C4-2B (cell line): ENCODE results near the gene SPRY2.

Source experiments
- H3K27ac ChIP-seq: fragments of 450-650 bp; 2 replicates; pipeline ENCODE4 v1.5.1; 2017
- CTCF ChIP-seq: fragments of 450-650 bp; conservative IDR thresholded peaks from 2 replicates; pipeline ENCODE4 v1.5.1; 2017; ENCODE audit warnings: mild to moderate bottlenecking
- ZFX ChIP-seq: fragments of 450-650 bp; IDR thresholded peaks from 2 replicates; pipeline ENCODE4 v1.6.1; 2017

SPRY2 gene

GRCh38 chr13:80379245-80379644, 38.3 kb upstream of the SPRY2 start:
- H3K27ac ChIP-seq, result no peak overlapping the region
- no peak for TF ChIP-seq ZFX
- TF ChIP-seq CTCF, result no peak

- TF ChIP-seq CTCF (no peak), ZFX (no peak)
- no peak overlapping the region for H3K27ac ChIP-seq
Measured at GRCh38 chr13:80376554-80376953, 35.6 kb upstream of the SPRY2 start.

- TF ChIP-seq ZFX, result no peak
- no peak for TF ChIP-seq CTCF
- no peak overlapping the region for H3K27ac ChIP-seq
Measured at GRCh38 chr13:80374901-80375300, 34.0 kb upstream of the SPRY2 start.

GRCh38 chr13:80374444-80374843, 33.5 kb upstream of the SPRY2 start:
- H3K27ac ChIP-seq, result no peak overlapping the region
- no peak for TF ChIP-seq CTCF

GRCh38 chr13:80371840-80372509, 31.0 kb upstream of the SPRY2 start:
- no peak for TF ChIP-seq ZFX
- no peak for TF ChIP-seq CTCF
- H3K27ac ChIP-seq, result no peak overlapping the region

GRCh38 chr13:80367473-80367872, 26.5 kb upstream of the SPRY2 start:
- H3K27ac ChIP-seq, result no peak overlapping the region
- TF ChIP-seq ZFX (no peak), CTCF (no peak)

GRCh38 chr13:80363890-80364503, 23.1 kb upstream of the SPRY2 start:
- TF ChIP-seq ZFX (no peak), CTCF (peak; percentile 83)
- no peak overlapping the region for H3K27ac ChIP-seq
